Neural cell (in vitro differentiated cells): ENCODE results near the gene EPO. TPM values are rescaled to one million over a fixed set of nuclear protein-coding genes. Genes with fewer than 3 reads are reported as not detected.

ENCODE experiments used
- H2AFZ ChIP-seq: fragments of 200-600, 300-800 bp; sonication (generic), shearing (Covaris generic); 2 replicates; pipeline ENCODE4 v1.6.0; 2014; ENCODE audit warnings: low read depth, mild to moderate bottlenecking, antibody characterized with exemption, low read length, moderate library complexity
- H3F3A ChIP-seq: fragments of 200-600 bp; shearing (Covaris generic); 2 replicates; pipeline ENCODE4 v1.6.1; 2016; ENCODE audit warnings: mild to moderate bottlenecking, moderate library complexity, mixed read lengths, antibody characterized with exemption, low read length; ENCODE audit not compliant: insufficient read depth, poor library complexity, severe bottlenecking
- H3K27ac ChIP-seq: fragments of 200-600, 300-800 bp; sonication (generic), shearing (Covaris generic); 2 replicates; pipeline ENCODE4 v1.5.1; 2014; ENCODE audit warnings: mild to moderate bottlenecking, low read length, moderate library complexity
- H3K27me3 ChIP-seq: fragments of 300-800, 200-600 bp; sonication (generic), shearing (Covaris generic); 2 replicates; pipeline ENCODE4 v1.6.0; 2014; ENCODE audit warnings: mild to moderate bottlenecking, low read depth, low read length, moderate library complexity; ENCODE audit not compliant: insufficient read depth
- H3K36me3 ChIP-seq: fragments of 300-800, 200-600 bp; sonication (generic), shearing (Covaris generic); 2 replicates; pipeline ENCODE4 v1.5.1; 2014; ENCODE audit warnings: mild to moderate bottlenecking, antibody characterized with exemption, low read length, moderate library complexity; ENCODE audit not compliant: insufficient read depth
- H3K4me2 ChIP-seq: fragments of 300-800, 200-600 bp; sonication (generic), shearing (Covaris generic); 2 replicates; pipeline ENCODE4 v1.6.0; 2014; ENCODE audit warnings: mild to moderate bottlenecking, low read length
- H3K4me3 ChIP-seq: fragments of 300-800, 200-600 bp; sonication (generic), shearing (Covaris generic); 2 replicates; pipeline ENCODE4 v1.5.1; 2014; ENCODE audit warnings: mild to moderate bottlenecking, low read length, moderate library complexity
- H3K79me2 ChIP-seq: fragments of 200-600 bp; shearing (Covaris generic); replicated peaks from 2 replicates; pipeline ENCODE4 v1.6.0; 2014; ENCODE audit warnings: mild to moderate bottlenecking, low read length, moderate library complexity; ENCODE audit not compliant: insufficient read depth
- H3K9ac ChIP-seq: fragments of 300-800, 200-600 bp; sonication (generic), shearing (Covaris generic); 2 replicates; pipeline ENCODE4 v1.6.1; 2016; ENCODE audit warnings: mild to moderate bottlenecking, low read length, mixed read lengths
- H3K9me2 ChIP-seq: fragments of 200-600 bp; shearing (Covaris generic); 2 replicates; pipeline ENCODE4 v1.6.1; 2016; ENCODE audit warnings: mild to moderate bottlenecking, low read length, mixed read lengths; ENCODE audit not compliant: insufficient read depth
- H3K9me3 ChIP-seq: fragments of 200-600, 300-800 bp; sonication (generic), shearing (Covaris generic); 2 replicates; pipeline ENCODE4 v1.6.1; 2016; ENCODE audit warnings: mild to moderate bottlenecking, mixed run types, low read length, moderate library complexity, mixed read lengths
- H4K20me1 ChIP-seq: fragments of 200-600 bp; shearing (Covaris generic); 2 replicates; pipeline ENCODE4 v1.6.1; 2016; ENCODE audit warnings: mild to moderate bottlenecking, mixed run types; ENCODE audit not compliant: insufficient read depth
- CTCF ChIP-seq: fragments of 450-650 bp; IDR thresholded peaks from 2 replicates; pipeline ENCODE4 v1.5.1; 2014; ENCODE audit warnings: antibody characterized with exemption, mild to moderate bottlenecking, moderate library complexity; ENCODE audit not compliant: poor library complexity, severe bottlenecking
- EP300 ChIP-seq: fragments of 450-650 bp; conservative IDR thresholded peaks from 2 replicates; pipeline ENCODE4 v1.6.1; 2014; ENCODE audit warnings: antibody characterized with exemption, mild to moderate bottlenecking, moderate library complexity; ENCODE audit not compliant: poor library complexity, severe bottlenecking
- EZH2 ChIP-seq: fragments of 200-600, 300-800 bp; shearing (Covaris generic), sonication (generic); IDR thresholded peaks from 2 replicates; pipeline ENCODE4 v1.6.1; 2014; ENCODE audit warnings: antibody characterized with exemption, low read length, borderline replicate concordance, mild to moderate bottlenecking; ENCODE audit not compliant: insufficient read depth, poor library complexity, severe bottlenecking
- MXI1 ChIP-seq: fragments of 450-650 bp; conservative IDR thresholded peaks from 2 replicates; pipeline ENCODE4 v1.6.1; 2014; ENCODE audit warnings: antibody characterized with exemption, mild to moderate bottlenecking; ENCODE audit not compliant: poor library complexity, severe bottlenecking
- POLR2AphosphoS5 ChIP-seq: IDR thresholded peaks from 2 replicates; pipeline ENCODE4 v1.6.1; 2012
- RAD21 ChIP-seq: fragments of 450-650 bp; conservative IDR thresholded peaks from 2 replicates; pipeline ENCODE4 v1.6.1; 2014; ENCODE audit warnings: antibody characterized with exemption, mild to moderate bottlenecking, moderate library complexity
- REST ChIP-seq: IDR thresholded peaks from 2 replicates; pipeline ENCODE4 v1.6.1; 2012; ENCODE audit warnings: borderline replicate concordance
- SMC3 ChIP-seq: fragments of 450-650 bp; conservative IDR thresholded peaks from 2 replicates; pipeline ENCODE4 v1.6.1; 2014; ENCODE audit warnings: antibody characterized with exemption, mild to moderate bottlenecking, moderate library complexity; ENCODE audit not compliant: poor library complexity
- TAF1 ChIP-seq: IDR thresholded peaks from 2 replicates; pipeline ENCODE4 v1.6.1; 2012; ENCODE audit warnings: low read depth
- polyA plus RNA-seq: library from polyadenylated mRNA; depleted of rRNA; stranded (reverse); fragments of >200 nt; gene quantifications from 2 replicates; pipeline ENCODE4 v1.2.3, GENCODE V29; 2014

Gene EPO
- polyA plus RNA-seq, 1 donor from 2014 or later: not detected

- TF ChIP-seq MXI1: no peak
- TF ChIP-seq TAF1: no peak
- no peak for TF ChIP-seq RAD21
- no peak for TF ChIP-seq POLR2AphosphoS5
- TF ChIP-seq CTCF: no peak
- no peak for TF ChIP-seq EZH2
Observed at GRCh38 chr7:100739934-100740333, 19.7 kb downstream of the EPO start.

GRCh38 chr7:100744605-100745004 lies 24.3 kb downstream of the EPO start:
- H3K4me2 ChIP-seq: no peak overlapping the region
- H3K9me2 ChIP-seq: no peaks in the 10 kb centered on the region
- TF ChIP-seq TAF1 (no peak), EZH2 (no peak), SMC3 (no peak), POLR2AphosphoS5 (no peak), CTCF (no peak), MXI1 (no peak), EP300 (no peak), RAD21 (no peak), REST (no peak)
- no peaks in the 10 kb centered on the region for H3K79me2 ChIP-seq
- no peaks in the 10 kb centered on the region for H3F3A ChIP-seq
- no peaks in the 10 kb centered on the region for H3K36me3 ChIP-seq
- H4K20me1 ChIP-seq: no peaks in the 10 kb centered on the region
- H3K4me3 ChIP-seq: no peak overlapping the region
- H3K9me3 ChIP-seq: no peaks in the 10 kb centered on the region
- no peaks in the 10 kb centered on the region for H3K27me3 ChIP-seq
- no peak overlapping the region for H2AFZ ChIP-seq
- no peak overlapping the region for H3K27ac ChIP-seq
- no peak overlapping the region for H3K9ac ChIP-seq

More at GRCh38 chr7:100739934-100740333, 19.7 kb downstream of the EPO start:
- H4K20me1 ChIP-seq: no peaks in the 10 kb centered on the region
- no peaks in the 10 kb centered on the region for H3K9me3 ChIP-seq
- H3F3A ChIP-seq: no peaks in the 10 kb centered on the region
- no peaks in the 10 kb centered on the region for H3K36me3 ChIP-seq
- H3K27me3 ChIP-seq: no peaks in the 10 kb centered on the region
- no peaks in the 10 kb centered on the region for H3K79me2 ChIP-seq
- H3K9me2 ChIP-seq: no peaks in the 10 kb centered on the region
- no peak overlapping the region for H3K4me2 ChIP-seq
- no peak overlapping the region for H3K9ac ChIP-seq
- H3K4me3 ChIP-seq: no peak overlapping the region
- H2AFZ ChIP-seq: no peak overlapping the region
- H3K27ac ChIP-seq: no peak overlapping the region
